Activated CD4-positive, CD25-positive, alpha-beta regulatory T cell (primary cell): ENCODE results near the gene ABCD3.
A peak's percentile ranks its signal among the peaks of the same experiment; 100 is the strongest.

Source experiments
- DNase-seq, 4 experiments: peaks; one replicate each; lab custom pipeline; 2025; lab: John Stamatoyannopoulos, UW

The ABCD3 gene

DNA sequence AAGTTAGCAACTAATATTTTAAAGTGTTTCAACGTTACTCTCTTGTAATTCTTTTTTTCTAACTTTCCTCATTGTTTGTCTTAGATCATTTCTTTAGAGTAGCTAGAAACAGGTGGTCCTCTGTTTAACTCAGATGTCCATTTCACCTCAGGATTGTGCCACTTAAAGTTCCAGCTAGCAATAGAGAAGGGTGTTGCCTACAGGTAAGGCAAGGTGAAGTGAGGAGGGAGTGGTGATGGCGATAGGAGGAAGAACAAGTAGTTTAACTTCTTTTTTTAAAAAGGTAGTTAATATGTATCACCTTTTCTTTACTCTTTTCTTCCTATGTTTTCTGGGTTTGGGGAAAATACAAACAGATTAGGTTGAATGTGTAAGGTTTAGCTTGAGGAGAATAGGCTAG lies 44.4 kb downstream of the ABCD3 start:
- DNase-seq: no peak

DNA sequence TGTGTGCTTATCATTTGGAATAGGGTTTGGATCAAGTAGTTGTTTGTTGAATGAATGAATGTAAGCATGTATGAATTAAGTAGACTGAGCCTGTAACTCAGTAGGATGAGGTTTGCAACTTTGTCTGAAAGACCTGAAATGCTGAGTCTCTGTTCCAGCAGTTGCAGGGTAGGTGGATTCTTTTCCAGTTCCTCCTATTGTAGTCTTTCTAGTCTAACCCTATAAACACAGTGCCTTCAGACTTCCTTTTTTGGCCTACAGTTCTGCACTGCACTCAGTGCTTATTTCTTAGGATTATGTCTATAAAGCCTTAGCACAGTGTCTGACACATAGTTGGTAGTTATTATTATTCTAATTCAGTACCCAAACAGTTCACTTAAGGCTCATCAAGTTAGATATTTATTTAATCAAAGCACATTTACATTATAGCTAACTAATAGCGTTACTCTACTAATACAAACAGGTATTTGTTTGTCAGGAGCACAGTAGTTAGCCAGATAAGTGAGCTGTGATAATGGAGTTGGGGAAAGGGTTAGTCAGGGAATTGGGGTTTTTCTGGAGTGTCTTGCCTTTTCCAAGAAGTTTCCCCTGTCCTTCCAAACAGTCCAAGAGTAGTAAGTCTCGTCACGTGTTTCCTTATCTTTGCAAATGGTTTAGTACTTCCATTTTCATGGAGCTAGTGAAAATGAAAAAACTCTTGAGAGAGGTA lies 45.0 kb downstream of the ABCD3 start:
- no peak for DNase-seq

DNA sequence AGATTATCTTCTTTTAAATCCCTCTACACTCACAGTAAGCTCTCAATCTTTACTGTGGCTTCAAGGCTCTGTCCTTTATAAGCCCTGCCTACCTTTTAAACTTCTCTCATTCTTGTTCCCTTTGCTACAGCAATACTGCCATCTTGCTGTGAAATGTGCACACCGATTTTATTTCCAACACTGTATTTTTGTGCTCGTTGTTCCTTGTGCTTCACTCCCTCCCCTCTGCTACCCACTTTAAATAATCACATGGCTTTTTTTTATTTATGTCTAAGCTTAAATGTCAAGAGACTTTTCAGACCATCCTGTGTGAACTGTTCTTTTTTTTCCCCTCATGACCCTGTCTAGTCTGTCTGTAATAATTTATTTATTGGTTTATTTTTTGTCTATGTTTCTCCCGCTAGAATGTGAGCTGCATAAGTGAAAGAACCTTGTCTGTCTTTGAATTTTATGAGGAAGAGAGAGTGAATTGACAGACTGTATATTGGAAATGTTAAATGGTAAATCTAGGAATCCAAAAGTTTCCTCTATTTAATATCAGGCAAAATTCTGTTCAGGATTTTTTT lies 45.7 kb downstream of the ABCD3 start:
- DNase-seq: no peak

DNA sequence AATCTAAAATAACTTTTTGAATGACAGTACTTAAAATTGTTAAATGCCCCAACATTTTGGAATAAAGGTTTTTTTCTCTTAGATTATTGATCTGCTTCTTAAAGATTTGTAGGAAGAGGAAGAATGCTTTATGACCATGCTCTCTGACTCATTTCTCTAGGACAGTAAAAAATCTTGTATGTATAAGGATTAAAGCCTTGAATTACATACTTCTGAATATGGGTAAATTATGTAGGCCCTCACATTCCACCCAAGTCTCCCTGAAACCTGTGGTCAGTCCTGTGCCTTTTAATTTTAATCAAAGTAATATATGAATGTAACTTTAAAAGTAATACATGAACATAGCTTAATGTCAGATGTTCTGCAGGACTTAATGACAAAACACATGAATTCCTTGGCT lies 50.5 kb downstream of the ABCD3 start:
- DNase-seq: no peak

- DNase-seq: no peak
Measured at GRCh38 chr1:94471271-94471670, 53.1 kb downstream of the ABCD3 start.

DNA sequence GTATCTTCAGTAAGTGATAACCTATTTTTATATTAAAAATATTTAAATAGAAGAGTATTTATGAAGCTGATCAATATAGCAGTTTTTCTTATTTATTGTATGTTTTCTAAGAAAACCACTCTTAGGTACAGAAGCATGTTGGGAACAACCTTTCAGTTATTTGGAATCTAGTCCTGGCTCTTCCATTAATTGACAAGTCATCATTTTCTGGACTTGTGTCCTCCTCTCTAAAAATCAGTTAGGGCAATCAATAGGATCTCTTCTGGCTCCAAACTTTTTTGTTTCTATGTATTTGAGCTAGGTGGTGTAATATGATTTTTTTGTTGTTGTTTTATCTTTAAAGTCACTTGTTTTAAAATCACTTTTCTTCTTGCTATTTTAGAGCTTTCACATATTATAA lies 57.0 kb downstream of the ABCD3 start:
- no peak for DNase-seq

GRCh38 chr1:94479682-94480081 lies 61.5 kb downstream of the ABCD3 start:
- DNase-seq: no peak

- DNase-seq: peak in 1 of 4 experiments; percentile 1
Measured at GRCh38 chr1:94481473-94481933, 63.3 kb downstream of the ABCD3 start.

- no peak for DNase-seq
Measured at GRCh38 chr1:94486990-94487389, 68.8 kb downstream of the ABCD3 start.

GRCh38 chr1:94490556-94490955 lies 72.4 kb downstream of the ABCD3 start:
- no peak for DNase-seq

GRCh38 chr1:94496076-94496755 lies 78.0 kb downstream of the ABCD3 start:
- DNase-seq: no peak

DNA sequence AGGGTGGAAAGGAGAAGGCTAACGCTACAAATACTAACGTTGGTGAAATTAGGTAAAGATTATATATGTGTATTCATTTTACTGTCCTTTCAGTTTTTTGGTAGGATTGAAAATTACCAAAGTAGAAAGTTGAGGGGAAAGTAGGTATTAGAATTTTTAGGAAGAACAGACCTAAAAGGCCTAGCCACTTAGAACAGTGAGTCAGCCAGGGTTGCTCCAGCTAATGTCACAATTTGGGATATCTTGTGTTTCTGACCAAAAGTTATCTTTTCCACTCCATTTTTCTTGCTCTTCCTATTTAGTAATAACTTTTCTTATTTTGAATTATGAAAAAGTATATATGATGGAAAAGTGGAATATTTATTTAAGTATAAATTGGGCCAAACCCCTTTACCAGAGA lies 83.2 kb downstream of the ABCD3 start:
- DNase-seq: no peak

- DNase-seq: no peak
Measured at GRCh38 chr1:94501935-94502334, 83.7 kb downstream of the ABCD3 start.

GRCh38 chr1:94503153-94503552 lies 85.0 kb downstream of the ABCD3 start:
- no peak for DNase-seq

- DNase-seq: no peak
Measured at GRCh38 chr1:94504601-94505000, 86.4 kb downstream of the ABCD3 start.

DNA sequence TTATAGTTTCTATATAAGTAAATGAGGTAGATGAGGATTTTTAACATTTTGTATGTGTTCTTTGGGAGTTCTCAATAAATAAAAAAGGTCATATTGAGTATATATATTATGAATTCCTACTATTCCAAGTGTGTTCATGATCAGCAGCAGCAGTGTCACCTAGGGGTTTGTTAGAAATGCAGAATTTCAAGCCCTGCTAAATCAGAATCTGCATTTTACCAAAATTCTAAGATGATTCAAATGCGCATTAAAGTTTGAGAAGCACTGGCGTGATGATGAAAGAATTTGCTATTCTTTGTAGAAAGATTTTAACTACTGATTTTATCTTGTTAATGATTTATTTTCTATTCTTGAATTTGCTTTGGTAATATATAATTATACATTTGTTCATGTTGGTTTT lies 94.6 kb downstream of the ABCD3 start:
- no peak for DNase-seq

GRCh38 chr1:94514095-94514727 lies 96.0 kb downstream of the ABCD3 start:
- no peak for DNase-seq

GRCh38 chr1:94515296-94515947 lies 97.2 kb downstream of the ABCD3 start:
- no peak for DNase-seq

GRCh38 chr1:94519351-94519750 lies 101.2 kb downstream of the ABCD3 start:
- no peak for DNase-seq

- no peak for DNase-seq
Measured at GRCh38 chr1:94522304-94522703, 104.1 kb downstream of the ABCD3 start.

DNA sequence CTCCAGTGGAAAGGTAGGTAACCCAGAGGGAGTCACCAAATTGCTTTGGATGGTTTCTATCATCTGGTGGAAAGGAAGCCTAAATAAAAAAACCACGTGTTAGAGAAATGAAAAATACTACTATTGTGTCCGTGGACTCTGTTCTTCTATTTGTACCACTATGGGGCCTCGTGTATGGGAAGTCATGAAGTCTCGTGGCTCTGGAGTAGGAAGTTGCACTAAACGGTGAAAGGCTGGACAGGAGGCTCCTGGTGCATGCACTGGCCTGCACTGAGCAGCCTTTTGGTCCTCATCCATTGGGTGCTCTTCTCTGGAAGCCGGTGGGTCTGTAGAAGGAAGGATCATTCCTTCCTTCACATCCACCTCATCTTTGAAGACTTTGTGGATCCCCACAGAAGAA lies 106.3 kb downstream of the ABCD3 start:
- no peak for DNase-seq
